HEK293 (cell line): ENCODE measurements around the gene THBS1.

ENCODE experiments used
- CTCF ChIA-PET: fragments of 350-600 bp; formaldehyde crosslinking; extraction: SDS; loops from one replicate; lab custom pipeline; 2021; ENCODE audit warnings: antibody characterized with exemption; lab: Yijun Ruan, JAX
- POLR2A ChIA-PET: fragments of 300-600 bp; formaldehyde crosslinking; extraction: SDS; loops from one replicate; lab custom pipeline; 2020; ENCODE audit warnings: antibody characterized with exemption, inconsistent platforms; lab: Yijun Ruan, JAX
- H3K27ac ChIP-seq: fragments of 200-500 bp; sonication (Bioruptor generic); 2 replicates; pipeline ENCODE4 v1.5.1; 2014; ENCODE audit warnings: low read depth, low read length, control low read depth, inconsistent platforms; ENCODE audit errors: extremely low read depth
- H3K36me3 ChIP-seq, 2 experiments: fragments of 200-500 bp in 1 of 2; sonication (Bioruptor generic) in 1 of 2; 1 replicate in 1 of 2; 2 replicates in 1 of 2; pipeline ENCODE4 v1.5.1; 2014 to 2017; ENCODE audit warnings: inconsistent platforms in 2 of 2, low read length in 2 of 2; ENCODE audit not compliant: control insufficient read depth in 2 of 2, insufficient read depth in 1 of 2
- H3K4me1 ChIP-seq: fragments of 200-500 bp; sonication (Bioruptor generic); 2 replicates; pipeline ENCODE4 v1.5.1; 2014; ENCODE audit warnings: mild to moderate bottlenecking, low read length, inconsistent platforms; ENCODE audit not compliant: control insufficient read depth, insufficient read depth
- H3K4me3 ChIP-seq: 2 replicates; pipeline ENCODE4 v1.5.1; 2011; ENCODE audit warnings: low read depth, mild to moderate bottlenecking, control low read depth, low read length, moderate library complexity
- H3K9me3 ChIP-seq: fragments of 200-500 bp; sonication (Bioruptor generic); 2 replicates; pipeline ENCODE4 v1.5.1; 2014; ENCODE audit warnings: low read depth, low read length, inconsistent platforms; ENCODE audit not compliant: control insufficient read depth, insufficient read depth
- MYNN ChIP-seq: fragments of 450-650 bp; formaldehyde crosslinking; IDR thresholded peaks from 2 replicates; pipeline ENCODE4 v1.5.1; 2016; ENCODE audit warnings: missing biosample characterization, missing genetic modification characterization, borderline replicate concordance
- MZF1 ChIP-seq: fragments of 450-650 bp; formaldehyde crosslinking; IDR thresholded peaks from 2 replicates; pipeline ENCODE4 v1.5.1; 2017; ENCODE audit warnings: missing biosample characterization, missing genetic modification characterization, borderline replicate concordance
- RBAK ChIP-seq: fragments of 450-650 bp; formaldehyde crosslinking; IDR thresholded peaks from 2 replicates; pipeline ENCODE4 v1.5.1; 2016; ENCODE audit warnings: missing biosample characterization, missing genetic modification characterization
- SETDB1 ChIP-seq: IDR thresholded peaks from one replicate; pipeline ENCODE4 v1.6.1; 2017; ENCODE audit warnings: mild to moderate bottlenecking, low read length, moderate library complexity, mixed read lengths; ENCODE audit not compliant: insufficient read length
- WT1 ChIP-seq: fragments of 450-650 bp; formaldehyde crosslinking; IDR thresholded peaks from 2 replicates; pipeline ENCODE4 v1.5.1; 2016; ENCODE audit warnings: missing biosample characterization, missing genetic modification characterization
- ZBTB7A ChIP-seq: fragments of 450-650 bp; formaldehyde crosslinking; IDR thresholded peaks from 2 replicates; pipeline ENCODE4 v1.5.1; 2016; ENCODE audit warnings: low read depth, missing biosample characterization, missing genetic modification characterization
- ZNF138 ChIP-seq: fragments of 450-650 bp; formaldehyde crosslinking; IDR thresholded peaks from 2 replicates; pipeline ENCODE4 v1.5.1; 2016; ENCODE audit warnings: missing biosample characterization, missing genetic modification characterization, borderline replicate concordance
- ZNF239 ChIP-seq: fragments of 450-650 bp; formaldehyde crosslinking; IDR thresholded peaks from 2 replicates; pipeline ENCODE4 v1.5.1; 2016; ENCODE audit warnings: missing biosample characterization, missing genetic modification characterization
- ZNF302 ChIP-seq: fragments of 450-650 bp; formaldehyde crosslinking; IDR thresholded peaks from 2 replicates; pipeline ENCODE4 v1.5.1; 2016; ENCODE audit warnings: missing biosample characterization, missing genetic modification characterization, low read depth
- ZNF391 ChIP-seq: fragments of 450-650 bp; formaldehyde crosslinking; IDR thresholded peaks from 2 replicates; pipeline ENCODE4 v1.5.1; 2016; ENCODE audit warnings: low read depth, missing biosample characterization, missing genetic modification characterization, borderline replicate concordance
- ZNF514 ChIP-seq: fragments of 450-650 bp; formaldehyde crosslinking; IDR thresholded peaks from 2 replicates; pipeline ENCODE4 v1.5.1; 2016; ENCODE audit warnings: missing biosample characterization, missing genetic modification characterization
- ZNF544 ChIP-seq: fragments of 450-650 bp; formaldehyde crosslinking; IDR thresholded peaks from 2 replicates; pipeline ENCODE4 v1.5.0; 2017; ENCODE audit warnings: missing biosample characterization, missing genetic modification characterization
- ZSCAN30 ChIP-seq: fragments of 450-650 bp; IDR thresholded peaks from 2 replicates; pipeline ENCODE4 v1.5.1; 2018; ENCODE audit warnings: missing biosample characterization, mild to moderate bottlenecking, missing genetic modification characterization, moderate library complexity
- TF ChIP-seq, protein P1 (sequence below): fragments of 450-650 bp; formaldehyde crosslinking; IDR thresholded peaks from 2 replicates; pipeline ENCODE4 v1.5.1; 2016; ENCODE audit warnings: missing biosample characterization, missing genetic modification characterization
- TF ChIP-seq, protein P2 (sequence below): fragments of 450-650 bp; formaldehyde crosslinking; IDR thresholded peaks from 2 replicates; pipeline ENCODE4 v1.5.1; 2016; ENCODE audit warnings: missing biosample characterization, missing genetic modification characterization
- TF ChIP-seq, protein P3 (sequence below): fragments of 450-650 bp; formaldehyde crosslinking; IDR thresholded peaks from 2 replicates; pipeline ENCODE4 v1.5.1; 2016; ENCODE audit warnings: missing biosample characterization, missing genetic modification characterization
- TF ChIP-seq, protein P4 (sequence below): fragments of 450-650 bp; formaldehyde crosslinking; IDR thresholded peaks from 2 replicates; pipeline ENCODE4 v1.5.1; 2016; ENCODE audit warnings: missing biosample characterization, missing genetic modification characterization, borderline replicate concordance
- TF ChIP-seq, protein P5 (sequence below): fragments of 450-650 bp; formaldehyde crosslinking; IDR thresholded peaks from 2 replicates; pipeline ENCODE4 v1.5.1; 2016; ENCODE audit warnings: missing biosample characterization, missing genetic modification characterization

THBS1 gene

DNA sequence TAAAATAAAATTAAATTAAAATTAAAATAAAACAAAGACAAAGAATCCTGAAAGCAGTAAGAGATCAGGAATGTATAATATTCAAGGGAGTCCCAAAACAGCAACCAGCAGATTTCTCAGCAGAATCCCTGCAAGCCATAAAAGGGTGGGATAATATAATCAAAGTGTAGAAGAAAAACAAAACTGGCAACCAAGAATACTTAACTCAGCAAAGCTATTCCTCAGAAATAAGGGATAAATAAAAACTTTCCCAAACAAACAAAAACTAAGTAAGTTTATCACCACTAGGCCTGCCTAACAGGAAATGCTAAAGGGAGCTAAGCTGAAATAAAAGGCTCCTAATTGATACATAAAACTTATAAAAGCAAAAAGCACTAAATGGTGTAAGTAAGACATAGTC, 29.8 kb downstream of the THBS1 start:
- H3K4me3 ChIP-seq: no peak overlapping the region
- H3K27ac ChIP-seq: no peak overlapping the region
- no peaks in the 10 kb centered on the region for H3K36me3 ChIP-seq
- POLR2A ChIA-PET: no interaction called here
- CTCF ChIA-PET: no interaction called here
- H3K9me3 ChIP-seq: no peaks in the 10 kb centered on the region
- no peaks in the 10 kb centered on the region for H3K4me1 ChIP-seq
- TF ChIP-seq SETDB1: peak; percentile 91
- no peak for TF ChIP-seq ZNF302
- TF ChIP-seq, all 188 proteins: peak for 1

DNA sequence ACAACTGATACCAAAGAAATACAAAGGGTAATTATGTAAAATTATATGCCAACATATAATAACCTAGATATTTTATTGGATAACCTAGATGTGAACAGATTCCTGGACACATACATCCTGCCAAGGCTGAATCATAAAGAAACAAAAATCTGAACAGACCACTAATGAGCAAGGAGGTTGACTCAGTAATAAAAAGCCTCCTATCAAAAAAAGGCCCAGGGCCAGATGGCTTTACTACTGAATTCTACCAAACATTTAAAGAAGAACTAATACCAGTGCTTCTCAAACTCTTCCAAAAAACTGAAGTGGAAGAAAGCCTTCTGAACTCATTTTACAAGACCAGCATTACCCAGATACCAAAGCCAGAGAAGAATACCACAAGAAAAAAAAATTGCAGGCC, 32.4 kb downstream of the THBS1 start:
- no peak for TF ChIP-seq ZBTB7A (tag by site-specific recombination)
- TF ChIP-seq, all 188 proteins: peak for 0
- Histone ChIP-seq H3K27ac (no peak overlapping the region), H3K9me3 (no peaks in the 10 kb centered on the region), H3K4me1 (no peaks in the 10 kb centered on the region), H3K36me3 (no peaks in the 10 kb centered on the region), H3K4me3 (no peak overlapping the region)
- POLR2A ChIA-PET: no interaction called here
- CTCF ChIA-PET: no interaction called here

DNA sequence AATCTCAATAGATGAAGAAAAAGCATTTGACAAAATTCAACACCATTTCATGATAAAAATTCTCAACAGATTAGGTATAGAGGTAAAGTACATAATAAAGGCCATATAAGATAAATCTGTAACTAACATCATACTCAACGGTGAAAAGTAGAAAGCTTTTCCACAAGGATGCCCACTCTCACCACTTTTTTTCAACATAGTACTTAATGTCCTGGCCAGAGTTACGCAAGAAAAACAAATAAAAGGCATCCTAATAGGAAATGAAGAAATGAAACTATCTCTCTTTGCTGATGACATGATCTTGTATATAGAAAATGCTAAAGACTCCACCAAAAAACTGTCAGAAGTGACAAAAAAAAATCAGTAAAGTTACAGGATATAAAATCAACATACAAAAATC, 33.0 kb downstream of the THBS1 start:
- H3K27ac ChIP-seq: no peak overlapping the region
- TF ChIP-seq RBAK (no peak), ZNF391 (tag by site-specific recombination) (no peak), WT1 (tag by site-specific recombination) (no peak), SETDB1 (no peak), MYNN (tag by site-specific recombination) (no peak), ZNF138 (tag by site-specific recombination) (no peak), ZNF544 (no peak), MZF1 (tag by site-specific recombination) (no peak)
- TF ChIP-seq, protein P1, sequence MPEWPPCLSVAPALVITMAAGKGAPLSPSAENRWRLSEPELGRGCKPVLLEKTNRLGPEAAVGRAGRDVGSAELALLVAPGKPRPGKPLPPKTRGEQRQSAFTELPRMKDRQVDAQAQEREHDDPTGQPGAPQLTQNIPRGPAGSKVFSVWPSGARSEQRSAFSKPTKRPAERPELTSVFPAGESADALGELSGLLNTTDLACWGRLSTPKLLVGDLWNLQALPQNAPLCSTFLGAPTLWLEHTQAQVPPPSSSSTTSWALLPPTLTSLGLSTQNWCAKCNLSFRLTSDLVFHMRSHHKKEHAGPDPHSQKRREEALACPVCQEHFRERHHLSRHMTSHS (tag by site-specific recombination): no peak
- TF ChIP-seq, protein P2, sequence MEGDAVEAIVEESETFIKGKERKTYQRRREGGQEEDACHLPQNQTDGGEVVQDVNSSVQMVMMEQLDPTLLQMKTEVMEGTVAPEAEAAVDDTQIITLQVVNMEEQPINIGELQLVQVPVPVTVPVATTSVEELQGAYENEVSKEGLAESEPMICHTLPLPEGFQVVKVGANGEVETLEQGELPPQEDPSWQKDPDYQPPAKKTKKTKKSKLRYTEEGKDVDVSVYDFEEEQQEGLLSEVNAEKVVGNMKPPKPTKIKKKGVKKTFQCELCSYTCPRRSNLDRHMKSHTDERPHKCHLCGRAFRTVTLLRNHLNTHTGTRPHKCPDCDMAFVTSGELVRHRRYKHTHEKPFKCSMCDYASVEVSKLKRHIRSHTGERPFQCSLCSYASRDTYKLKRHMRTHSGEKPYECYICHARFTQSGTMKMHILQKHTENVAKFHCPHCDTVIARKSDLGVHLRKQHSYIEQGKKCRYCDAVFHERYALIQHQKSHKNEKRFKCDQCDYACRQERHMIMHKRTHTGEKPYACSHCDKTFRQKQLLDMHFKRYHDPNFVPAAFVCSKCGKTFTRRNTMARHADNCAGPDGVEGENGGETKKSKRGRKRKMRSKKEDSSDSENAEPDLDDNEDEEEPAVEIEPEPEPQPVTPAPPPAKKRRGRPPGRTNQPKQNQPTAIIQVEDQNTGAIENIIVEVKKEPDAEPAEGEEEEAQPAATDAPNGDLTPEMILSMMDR (tag by site-specific recombination): no peak
- TF ChIP-seq, protein P3, sequence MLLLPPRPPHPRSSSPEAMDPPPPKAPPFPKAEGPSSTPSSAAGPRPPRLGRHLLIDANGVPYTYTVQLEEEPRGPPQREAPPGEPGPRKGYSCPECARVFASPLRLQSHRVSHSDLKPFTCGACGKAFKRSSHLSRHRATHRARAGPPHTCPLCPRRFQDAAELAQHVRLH (tag by site-specific recombination): no peak
- H3K4me1 ChIP-seq: no peaks in the 10 kb centered on the region
- CTCF ChIA-PET: no interaction called here
- no peaks in the 10 kb centered on the region for H3K9me3 ChIP-seq
- H3K4me3 ChIP-seq: no peak overlapping the region
- POLR2A ChIA-PET: no interaction called here
- no peaks in the 10 kb centered on the region for H3K36me3 ChIP-seq

DNA sequence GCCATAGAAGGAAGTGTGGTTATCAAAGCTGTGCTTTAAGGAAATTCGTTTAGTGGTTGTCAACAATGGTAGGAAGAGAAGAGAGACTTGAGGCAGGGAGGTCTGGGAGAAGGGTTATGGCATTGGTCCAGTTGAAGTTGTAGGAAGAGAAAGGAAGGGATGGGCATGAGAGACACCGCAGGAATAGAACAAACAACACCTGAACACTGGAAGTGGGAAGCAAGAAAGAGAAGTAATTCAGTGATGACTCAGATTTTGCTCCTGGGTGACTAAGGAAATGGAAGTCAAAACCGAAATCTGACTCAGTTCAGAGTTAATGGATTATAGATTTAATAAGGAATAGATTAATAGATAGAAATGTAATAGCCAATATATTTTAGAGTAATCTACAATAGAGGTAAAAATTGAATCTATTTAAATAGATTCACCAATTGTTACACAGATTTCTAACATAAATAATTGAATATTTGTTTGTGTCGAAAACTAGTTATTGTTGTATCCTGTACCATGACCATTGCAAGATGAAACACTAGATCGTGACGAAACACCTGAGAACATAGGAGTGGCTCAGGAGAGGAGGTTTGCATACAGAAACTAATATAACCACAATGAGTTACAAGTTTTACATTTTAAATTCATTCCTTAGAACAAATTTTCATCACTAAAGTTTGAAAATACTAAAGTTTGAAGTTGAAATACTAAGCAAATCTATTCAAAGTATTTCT, 36.0 kb downstream of the THBS1 start:
- CTCF ChIA-PET: no interaction called here
- TF ChIP-seq, protein P4, sequence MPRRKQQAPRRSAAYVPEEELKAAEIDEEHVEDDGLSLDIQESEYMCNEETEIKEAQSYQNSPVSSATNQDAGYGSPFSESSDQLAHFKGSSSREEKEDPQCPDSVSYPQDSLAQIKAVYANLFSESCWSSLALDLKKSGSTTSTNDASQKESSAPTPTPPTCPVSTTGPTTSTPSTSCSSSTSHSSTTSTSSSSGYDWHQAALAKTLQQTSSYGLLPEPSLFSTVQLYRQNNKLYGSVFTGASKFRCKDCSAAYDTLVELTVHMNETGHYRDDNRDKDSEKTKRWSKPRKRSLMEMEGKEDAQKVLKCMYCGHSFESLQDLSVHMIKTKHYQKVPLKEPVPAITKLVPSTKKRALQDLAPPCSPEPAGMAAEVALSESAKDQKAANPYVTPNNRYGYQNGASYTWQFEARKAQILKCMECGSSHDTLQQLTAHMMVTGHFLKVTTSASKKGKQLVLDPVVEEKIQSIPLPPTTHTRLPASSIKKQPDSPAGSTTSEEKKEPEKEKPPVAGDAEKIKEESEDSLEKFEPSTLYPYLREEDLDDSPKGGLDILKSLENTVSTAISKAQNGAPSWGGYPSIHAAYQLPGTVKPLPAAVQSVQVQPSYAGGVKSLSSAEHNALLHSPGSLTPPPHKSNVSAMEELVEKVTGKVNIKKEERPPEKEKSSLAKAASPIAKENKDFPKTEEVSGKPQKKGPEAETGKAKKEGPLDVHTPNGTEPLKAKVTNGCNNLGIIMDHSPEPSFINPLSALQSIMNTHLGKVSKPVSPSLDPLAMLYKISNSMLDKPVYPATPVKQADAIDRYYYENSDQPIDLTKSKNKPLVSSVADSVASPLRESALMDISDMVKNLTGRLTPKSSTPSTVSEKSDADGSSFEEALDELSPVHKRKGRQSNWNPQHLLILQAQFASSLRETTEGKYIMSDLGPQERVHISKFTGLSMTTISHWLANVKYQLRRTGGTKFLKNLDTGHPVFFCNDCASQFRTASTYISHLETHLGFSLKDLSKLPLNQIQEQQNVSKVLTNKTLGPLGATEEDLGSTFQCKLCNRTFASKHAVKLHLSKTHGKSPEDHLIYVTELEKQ: no peak
- TF ChIP-seq ZNF514 (tag by site-specific recombination) (no peak), ZNF239 (tag by site-specific recombination) (no peak), ZSCAN30 (tag by site-specific recombination) (no peak)
- TF ChIP-seq, protein P5, sequence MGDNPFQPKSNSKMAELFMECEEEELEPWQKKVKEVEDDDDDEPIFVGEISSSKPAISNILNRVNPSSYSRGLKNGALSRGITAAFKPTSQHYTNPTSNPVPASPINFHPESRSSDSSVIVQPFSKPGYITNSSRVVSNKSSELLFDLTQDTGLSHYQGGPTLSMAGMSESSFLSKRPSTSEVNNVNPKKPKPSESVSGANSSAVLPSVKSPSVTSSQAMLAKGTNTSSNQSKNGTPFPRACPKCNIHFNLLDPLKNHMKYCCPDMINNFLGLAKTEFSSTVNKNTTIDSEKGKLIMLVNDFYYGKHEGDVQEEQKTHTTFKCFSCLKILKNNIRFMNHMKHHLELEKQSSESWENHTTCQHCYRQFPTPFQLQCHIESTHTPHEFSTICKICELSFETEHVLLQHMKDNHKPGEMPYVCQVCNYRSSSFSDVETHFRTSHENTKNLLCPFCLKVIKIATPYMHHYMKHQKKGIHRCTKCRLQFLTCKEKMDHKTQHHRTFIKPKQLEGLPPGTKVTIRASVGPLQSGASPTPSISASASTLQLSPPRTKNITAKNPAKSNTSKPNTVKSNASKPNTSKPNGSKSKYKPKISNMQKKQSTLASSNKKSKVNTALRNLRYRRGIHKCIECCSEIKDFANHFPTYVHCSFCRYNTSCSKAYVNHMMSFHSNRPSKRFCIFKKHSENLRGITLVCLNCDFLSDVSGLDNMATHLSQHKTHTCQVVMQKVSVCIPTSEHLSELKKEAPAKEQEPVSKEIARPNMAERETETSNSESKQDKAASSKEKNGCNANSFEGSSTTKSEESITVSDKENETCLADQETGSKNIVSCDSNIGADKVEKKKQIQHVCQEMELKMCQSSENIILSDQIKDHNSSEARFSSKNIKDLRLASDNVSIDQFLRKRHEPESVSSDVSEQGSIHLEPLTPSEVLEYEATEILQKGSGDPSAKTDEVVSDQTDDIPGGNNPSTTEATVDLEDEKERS (tag by site-specific recombination): no peak

More for the DNA sequence above, 36.0 kb downstream of the THBS1 start:
- Histone ChIP-seq H3K9me3 (no peaks in the 10 kb centered on the region), H3K27ac (no peak overlapping the region), H3K36me3 (no peaks in the 10 kb centered on the region), H3K4me1 (no peaks in the 10 kb centered on the region), H3K4me3 (no peak overlapping the region)
- POLR2A ChIA-PET: no interaction called here
